HAP-1 (cell line): Measurements from ENCODE around the gene CARMIL3.
A peak's percentile ranks its signal among the peaks of the same experiment; 100 is the strongest.
"Not testable (repeated sequence)": the region's sequence is repeated elsewhere in the genome, so short reads cannot be mapped to it uniquely, and the experiment has no call there.

ENCODE experiments used
- DNase-seq, 2 experiments: peaks; one replicate each; pipeline ENCODE4 v3.0.0-alpha.2; 2016 to 2020; ENCODE audit warnings: low spot score in 2 of 2
- H3K27me3 ChIP-seq: fragments of 250-450 bp; sonication (Bioruptor Pico); 2 replicates; pipeline ENCODE4 v1.5.1; 2020; ENCODE audit warnings: low read depth, mild to moderate bottlenecking, moderate library complexity
- H3K36me3 ChIP-seq: fragments of 250-450 bp; sonication (Bioruptor Pico); replicated peaks from 2 replicates; pipeline ENCODE4 v1.5.1; 2020; ENCODE audit warnings: mild to moderate bottlenecking
- H3K4me1 ChIP-seq: fragments of 250-450 bp; sonication (Bioruptor Pico); 2 replicates; pipeline ENCODE4 v1.5.1; 2020; ENCODE audit warnings: mild to moderate bottlenecking
- H3K4me3 ChIP-seq: fragments of 250-450 bp; sonication (Bioruptor Pico); 2 replicates; pipeline ENCODE4 v1.5.1; 2020; ENCODE audit warnings: mild to moderate bottlenecking, moderate library complexity
- H3K9me3 ChIP-seq: fragments of 250-450 bp; sonication (Bioruptor Pico); 2 replicates; pipeline ENCODE4 v1.5.1; 2020; ENCODE audit warnings: mild to moderate bottlenecking, moderate library complexity
- in situ Hi-C: fragments of 300-500 bp; cut with MboI; formaldehyde crosslinking; loops from 3 replicates; pipeline ENCODE4 v1.14.3; 2020; ENCODE audit warnings: low sequenced_read_pairs, inconsistent platforms, mixed read lengths

Gene CARMIL3

DNA sequence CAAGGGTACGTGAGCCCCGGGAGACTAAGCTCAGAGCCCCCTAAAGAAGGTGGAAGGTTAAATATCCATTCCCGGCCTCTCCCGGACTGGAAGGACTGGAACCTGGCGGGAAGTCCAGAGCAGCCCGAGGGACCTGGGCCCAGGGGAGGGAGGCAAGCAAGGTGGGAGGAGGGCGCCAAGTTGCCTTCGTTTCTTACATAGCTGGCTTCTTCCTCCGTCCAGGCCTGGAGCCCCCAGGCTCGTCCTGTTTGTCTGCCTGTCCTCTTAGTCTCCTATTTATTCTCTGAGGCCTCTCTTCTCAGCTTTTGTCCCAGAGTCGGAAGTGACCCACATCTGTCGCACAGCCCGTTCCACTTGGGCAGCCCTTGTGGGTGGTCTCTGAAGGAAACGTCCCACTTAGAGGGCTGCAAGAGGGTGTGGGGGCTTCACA lies 43.0 kb downstream of the CARMIL3 start:
- Histone ChIP-seq H3K4me1 (peaks cover 11% of the 10 kb centered on the region), H3K9me3 (no peaks in the 10 kb centered on the region), H3K36me3 (peaks cover 29% of the 10 kb centered on the region), H3K27me3 (no peaks in the 10 kb centered on the region), H3K4me3 (peak overlapping the region; percentile 97)
- in situ Hi-C loops: loop anchor here (10.0 kb wide), 1 partner anchor 80 kb away; no protein-coding TSS in a partner anchor
- DNase-seq: peak in 1 of 2 experiments; percentile 28

DNA sequence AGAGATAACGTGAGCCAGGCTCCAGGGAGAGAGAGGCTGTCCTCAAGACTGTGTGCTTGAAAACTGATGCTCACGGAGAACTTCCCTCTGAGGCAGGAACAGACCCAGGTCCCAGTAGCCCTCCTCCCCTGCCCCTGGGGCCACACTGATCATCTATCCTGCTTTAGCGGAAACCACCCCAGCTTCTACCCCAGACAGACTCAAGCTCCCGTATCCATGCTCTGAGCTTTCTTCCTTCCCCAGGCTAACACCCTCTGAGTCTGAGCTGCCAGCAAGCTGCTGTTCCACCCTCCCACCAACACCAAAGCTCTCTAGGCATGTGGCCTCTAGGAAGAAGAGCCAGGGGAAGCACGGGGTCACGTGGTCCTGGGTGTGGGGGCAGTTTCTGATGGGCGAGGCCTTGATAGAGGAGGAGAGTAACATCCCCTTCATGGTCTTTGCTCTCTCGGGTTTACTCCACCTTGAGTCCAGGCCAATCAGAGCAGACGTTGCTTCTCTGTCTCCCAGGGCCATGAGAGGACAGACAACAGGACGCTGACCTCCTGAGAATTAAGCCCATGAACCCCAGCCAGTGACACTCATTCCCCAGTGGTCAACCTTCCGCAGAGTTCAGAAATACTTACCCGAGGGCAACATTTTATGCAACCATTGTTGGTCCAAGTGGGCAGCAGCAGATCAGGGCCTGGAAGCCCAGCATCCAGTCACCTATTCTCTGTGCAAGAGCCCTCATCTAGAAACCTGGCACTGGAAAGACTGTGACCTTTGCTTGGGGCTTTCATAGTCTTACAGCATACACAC lies 43.7 kb downstream of the CARMIL3 start:
- Histone ChIP-seq H3K27me3 (no peaks in the 10 kb centered on the region), H3K4me3 (peak overlapping the region; percentile 97), H3K9me3 (no peaks in the 10 kb centered on the region), H3K36me3 (peaks cover 35% of the 10 kb centered on the region), H3K4me1 (peaks cover 11% of the 10 kb centered on the region)
- in situ Hi-C loops: loop anchor here (10.0 kb wide), 1 partner anchor 81 kb away; no protein-coding TSS in a partner anchor
- peak; percentile 48 to 83 for DNase-seq

DNA sequence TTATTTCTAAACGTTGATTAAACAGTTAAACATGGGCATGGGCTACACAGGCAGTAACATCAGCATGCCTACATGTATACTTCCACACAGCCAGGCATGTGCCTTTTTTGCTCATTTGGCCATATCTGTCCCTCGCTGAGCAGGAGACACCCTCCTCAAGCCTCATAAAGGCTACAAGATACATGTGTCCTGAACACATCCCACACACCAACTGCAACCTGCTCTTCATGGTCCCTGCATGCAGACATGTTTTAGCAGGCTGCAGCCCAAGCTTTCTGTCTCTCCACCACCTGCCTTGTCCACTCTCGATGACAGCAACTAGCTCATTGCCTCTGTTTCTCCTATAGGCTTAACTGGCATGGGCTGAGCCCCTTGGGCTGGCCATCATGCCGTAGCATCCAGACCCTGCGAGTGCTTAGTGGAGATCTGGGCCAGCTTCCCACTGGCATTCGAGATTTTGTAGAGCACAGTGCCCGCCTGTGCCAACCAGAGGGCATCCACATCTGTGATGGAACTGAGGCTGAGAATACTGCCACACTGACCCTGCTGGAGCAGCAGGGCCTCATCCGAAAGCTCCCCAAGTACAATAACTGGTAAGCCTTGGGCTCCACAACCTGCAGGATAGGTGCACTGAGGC lies 44.9 kb downstream of the CARMIL3 start:
- in situ Hi-C loops: loop anchor here (10.0 kb wide), 1 partner anchor 82 kb away; no protein-coding TSS in a partner anchor
- no peaks in the 10 kb centered on the region for H3K27me3 ChIP-seq
- no peak for DNase-seq
- H3K36me3 ChIP-seq: peaks cover 47% of the 10 kb centered on the region
- no peaks in the 10 kb centered on the region for H3K9me3 ChIP-seq
- H3K4me3 ChIP-seq: no peak overlapping the region
- peaks cover 11% of the 10 kb centered on the region for H3K4me1 ChIP-seq

DNA sequence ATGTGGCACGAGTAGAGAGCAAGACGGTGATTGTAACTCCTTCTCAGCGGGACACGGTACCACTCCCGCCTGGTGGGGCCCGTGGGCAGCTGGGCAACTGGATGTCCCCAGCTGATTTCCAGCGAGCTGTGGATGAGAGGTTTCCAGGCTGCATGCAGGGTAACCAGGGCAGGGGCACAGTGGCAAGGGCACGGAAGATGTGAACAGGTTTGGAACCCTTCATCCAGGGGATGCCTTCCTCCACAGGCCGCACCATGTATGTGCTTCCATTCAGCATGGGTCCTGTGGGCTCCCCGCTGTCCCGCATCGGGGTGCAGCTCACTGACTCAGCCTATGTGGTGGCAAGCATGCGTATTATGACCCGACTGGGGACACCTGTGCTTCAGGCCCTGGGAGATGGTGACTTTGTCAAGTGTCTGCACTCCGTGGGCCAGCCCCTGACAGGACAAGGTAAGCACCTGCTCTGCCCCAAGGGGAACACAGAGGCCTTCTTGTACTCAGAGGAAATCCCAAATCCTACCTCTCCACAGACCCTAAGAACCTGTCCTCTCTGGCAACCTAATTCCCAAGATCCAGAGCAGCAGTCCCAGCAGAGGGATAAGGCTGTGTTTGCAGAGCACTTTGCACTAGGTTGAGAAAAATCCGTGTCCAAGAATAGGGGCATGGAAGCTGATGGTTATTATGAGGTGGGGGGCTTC lies 46.6 kb downstream of the CARMIL3 start:
- H3K36me3 ChIP-seq: peaks cover 60% of the 10 kb centered on the region
- peaks cover 10% of the 10 kb centered on the region for H3K4me1 ChIP-seq
- no peak for DNase-seq
- H3K27me3 ChIP-seq: no peaks in the 10 kb centered on the region
- no peaks in the 10 kb centered on the region for H3K9me3 ChIP-seq
- no peak overlapping the region for H3K4me3 ChIP-seq
- in situ Hi-C loops: loop anchor here (10.0 kb wide), 1 partner anchor 84 kb away; no protein-coding TSS in a partner anchor

DNA sequence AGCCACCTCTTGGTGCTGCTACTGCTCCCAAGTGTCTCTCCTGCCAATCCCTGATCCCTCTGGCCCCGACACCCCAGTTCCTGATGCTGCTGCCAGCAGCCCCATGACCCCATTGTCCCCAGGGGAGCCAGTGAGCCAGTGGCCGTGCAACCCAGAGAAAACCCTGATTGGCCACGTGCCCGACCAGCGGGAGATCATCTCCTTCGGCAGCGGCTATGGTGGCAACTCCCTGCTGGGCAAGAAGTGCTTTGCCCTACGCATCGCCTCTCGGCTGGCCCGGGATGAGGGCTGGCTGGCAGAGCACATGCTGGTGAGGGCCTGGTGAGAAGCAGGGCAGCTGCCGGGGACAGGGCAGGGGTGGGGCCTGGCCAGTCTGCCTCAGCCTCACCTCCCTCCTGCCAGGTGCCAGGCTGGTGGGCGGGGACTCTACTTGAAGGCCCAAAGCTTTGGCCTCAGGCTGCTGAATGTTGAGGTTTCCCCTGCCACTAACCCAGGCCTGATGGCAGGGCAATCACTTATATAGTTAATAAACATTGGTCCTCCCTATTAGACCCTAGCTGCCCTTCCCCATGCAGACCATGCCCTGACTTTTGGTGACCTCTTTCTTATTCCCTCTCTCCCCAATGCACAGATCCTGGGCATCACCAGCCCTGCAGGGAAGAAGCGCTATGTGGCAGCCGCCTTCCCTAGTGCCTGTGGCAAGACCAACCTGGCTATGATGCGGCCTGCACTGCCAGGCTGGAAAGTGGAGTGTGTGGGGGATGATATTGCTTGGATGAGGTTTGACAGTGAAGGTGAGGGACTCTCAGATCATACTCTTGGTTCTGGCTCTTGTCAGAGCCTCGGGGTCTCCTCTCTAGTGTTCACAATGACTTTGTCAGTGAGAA lies 47.4 kb downstream of the CARMIL3 start:
- H3K4me1 ChIP-seq: peaks cover 6% of the 10 kb centered on the region
- no peak overlapping the region for H3K4me3 ChIP-seq
- H3K27me3 ChIP-seq: no peaks in the 10 kb centered on the region
- DNase-seq: no peak
- in situ Hi-C loops: loop anchor here (10.0 kb wide), 1 partner anchor 84 kb away; no protein-coding TSS in a partner anchor
- H3K9me3 ChIP-seq: no peaks in the 10 kb centered on the region
- H3K36me3 ChIP-seq: peaks cover 68% of the 10 kb centered on the region

DNA sequence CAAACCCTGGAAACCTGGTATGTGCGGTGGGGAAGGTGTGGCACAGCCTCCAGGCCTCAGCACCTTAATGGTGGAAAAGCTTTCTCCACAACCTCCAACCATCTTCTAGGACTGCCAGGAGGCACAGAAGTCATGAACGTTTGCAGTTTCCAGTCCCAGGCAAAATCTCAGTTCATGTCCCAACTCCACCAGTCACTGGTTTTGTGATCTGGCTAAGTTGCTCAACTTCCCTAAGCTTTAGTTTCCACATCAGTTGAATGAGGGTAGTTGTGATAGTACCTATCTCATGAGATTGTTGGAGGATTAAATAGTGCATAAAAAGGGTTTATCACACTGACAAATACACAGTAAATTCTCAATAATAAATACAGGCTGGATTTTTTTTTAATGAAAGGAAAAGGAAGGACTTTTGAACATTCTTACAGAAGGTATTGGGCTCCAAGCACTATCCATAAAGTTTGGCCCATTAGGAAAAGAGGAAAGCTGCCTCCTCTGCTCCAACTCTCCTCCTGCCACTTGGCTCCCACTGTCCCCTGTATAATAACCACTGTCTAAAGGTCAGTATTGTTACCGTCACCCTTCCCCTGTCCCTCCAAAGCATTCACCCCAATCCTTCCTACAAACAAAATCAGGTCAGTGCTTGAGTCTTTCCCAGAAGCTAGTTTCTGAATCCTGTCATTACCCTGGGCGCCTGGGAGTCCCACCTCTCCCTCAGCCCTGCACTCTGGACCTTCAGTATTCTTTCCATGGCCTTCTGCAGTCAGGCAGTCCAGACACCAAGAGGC lies 48.6 kb downstream of the CARMIL3 start:
- no peak for DNase-seq
- Histone ChIP-seq H3K27me3 (no peaks in the 10 kb centered on the region), H3K9me3 (no peaks in the 10 kb centered on the region), H3K36me3 (peaks cover 72% of the 10 kb centered on the region), H3K4me3 (no peak overlapping the region), H3K4me1 (peaks cover 2% of the 10 kb centered on the region)
- in situ Hi-C loops: no loop called here

DNA sequence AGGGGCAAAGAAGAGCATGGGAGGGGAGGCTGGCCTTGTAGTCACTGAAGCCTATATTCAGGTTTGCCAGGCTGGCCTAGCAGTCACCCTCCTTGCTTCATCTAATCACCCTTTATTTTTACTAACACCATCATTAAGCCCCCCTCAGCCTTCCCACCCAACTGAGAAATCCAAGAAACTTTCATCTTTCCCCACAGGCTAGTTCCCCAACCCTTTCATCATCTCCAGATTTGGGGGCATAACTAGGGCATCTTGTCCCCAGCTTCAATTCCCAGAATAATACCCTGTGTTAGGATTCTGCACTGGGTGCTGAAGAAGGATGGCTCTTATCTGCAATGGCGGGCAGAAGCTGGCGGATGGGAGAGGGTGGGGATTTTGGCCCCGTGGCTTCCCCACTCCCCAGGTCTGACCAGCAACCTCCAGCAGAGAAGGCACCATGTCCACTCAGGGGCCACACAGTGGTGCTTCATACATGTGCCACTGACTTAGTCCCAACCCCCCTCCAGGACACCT lies 49.2 kb downstream of the CARMIL3 start:
- in situ Hi-C loops: no loop called here
- no peaks in the 10 kb centered on the region for H3K27me3 ChIP-seq
- H3K4me1 ChIP-seq: no peaks in the 10 kb centered on the region
- DNase-seq: no peak
- peaks cover 72% of the 10 kb centered on the region for H3K36me3 ChIP-seq
- no peak overlapping the region for H3K4me3 ChIP-seq
- no peaks in the 10 kb centered on the region for H3K9me3 ChIP-seq

DNA sequence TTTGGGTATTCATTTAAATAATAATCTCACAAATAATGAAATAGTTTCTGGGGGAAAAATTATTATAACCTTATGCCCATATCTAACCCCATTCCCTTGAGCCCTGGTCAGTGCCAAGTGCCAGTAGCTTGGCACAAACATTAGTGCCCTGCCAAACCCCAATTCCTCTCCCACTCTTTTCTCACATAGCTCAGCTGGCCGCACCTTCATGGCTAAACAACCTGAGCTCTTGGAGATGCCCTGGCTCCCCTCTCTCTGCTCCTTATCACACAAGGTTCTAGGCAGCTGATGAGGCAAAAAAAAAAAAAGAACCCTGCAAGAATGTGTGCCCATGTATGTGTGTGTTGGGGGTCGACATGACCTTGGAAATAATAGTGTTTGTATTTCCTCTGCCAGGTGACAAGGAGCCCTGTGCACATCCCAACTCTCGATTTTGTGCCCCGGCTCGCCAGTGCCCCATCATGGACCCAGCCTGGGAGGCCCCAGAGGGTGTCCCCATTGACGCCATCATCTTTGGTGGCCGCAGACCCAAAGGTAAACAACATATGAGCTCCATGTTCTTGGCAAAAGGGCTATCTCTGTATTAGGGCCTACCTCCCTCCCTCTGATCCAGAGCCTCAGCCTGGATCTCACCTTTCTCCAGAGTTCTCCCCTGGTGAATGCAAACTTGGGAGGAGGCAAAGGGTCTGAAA lies 50.7 kb downstream of the CARMIL3 start:
- no peaks in the 10 kb centered on the region for H3K27me3 ChIP-seq
- DNase-seq: no peak
- H3K4me3 ChIP-seq: no peak overlapping the region
- no peaks in the 10 kb centered on the region for H3K4me1 ChIP-seq
- no peaks in the 10 kb centered on the region for H3K9me3 ChIP-seq
- in situ Hi-C loops: no loop called here
- H3K36me3 ChIP-seq: peaks cover 63% of the 10 kb centered on the region

DNA sequence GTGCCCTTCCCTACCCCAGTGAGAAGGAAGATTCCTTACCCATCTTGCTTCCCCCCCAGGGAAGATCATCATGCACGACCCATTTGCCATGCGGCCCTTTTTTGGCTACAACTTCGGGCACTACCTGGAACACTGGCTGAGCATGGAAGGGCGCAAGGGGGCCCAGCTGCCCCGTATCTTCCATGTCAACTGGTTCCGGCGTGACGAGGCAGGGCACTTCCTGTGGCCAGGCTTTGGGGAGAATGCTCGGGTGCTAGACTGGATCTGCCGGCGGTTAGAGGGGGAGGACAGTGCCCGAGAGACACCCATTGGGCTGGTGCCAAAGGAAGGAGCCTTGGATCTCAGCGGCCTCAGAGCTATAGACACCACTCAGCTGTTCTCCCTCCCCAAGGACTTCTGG lies 51.6 kb downstream of the CARMIL3 start:
- no peak overlapping the region for H3K4me3 ChIP-seq
- peaks cover 57% of the 10 kb centered on the region for H3K36me3 ChIP-seq
- in situ Hi-C loops: no loop called here
- H3K4me1 ChIP-seq: no peaks in the 10 kb centered on the region
- no peaks in the 10 kb centered on the region for H3K9me3 ChIP-seq
- no peak for DNase-seq
- no peaks in the 10 kb centered on the region for H3K27me3 ChIP-seq

DNA sequence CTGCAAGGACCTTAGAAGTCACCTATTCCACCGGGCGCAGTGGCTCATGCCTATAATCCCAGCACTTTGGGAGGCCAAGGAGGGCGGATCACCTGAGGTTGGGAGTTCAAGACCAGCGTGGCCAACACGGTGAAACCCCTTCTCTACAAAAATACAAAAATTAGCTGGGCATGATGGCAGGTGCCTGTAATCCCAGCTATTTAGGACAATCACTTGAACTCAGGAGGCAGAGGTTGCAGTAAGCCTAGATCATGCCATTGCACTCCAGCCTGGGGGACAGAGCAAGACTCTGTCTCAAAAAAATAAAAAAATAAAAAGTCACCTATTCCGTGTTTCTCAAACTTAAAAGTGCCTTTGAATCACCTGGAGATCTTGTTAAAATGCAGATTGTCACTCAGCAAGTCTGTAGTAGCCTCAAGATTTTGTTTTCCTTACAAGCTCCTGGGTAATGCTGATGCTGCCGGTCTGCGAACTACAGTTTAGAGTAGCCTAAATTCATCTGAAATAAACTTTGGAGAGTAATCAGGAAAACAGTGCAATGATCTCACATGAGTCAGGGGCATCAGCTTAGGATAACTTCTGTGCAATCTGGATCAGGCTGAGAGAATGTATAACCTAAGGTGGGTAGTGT lies 53.9 kb downstream of the CARMIL3 start:
- DNase-seq, H3K4me1 ChIP-seq, H3K27me3 ChIP-seq, in situ Hi-C loops, H3K4me3 ChIP-seq, H3K9me3 ChIP-seq: not testable (repeated sequence)
- H3K36me3 ChIP-seq: peaks cover 34% of the 10 kb centered on the region

DNA sequence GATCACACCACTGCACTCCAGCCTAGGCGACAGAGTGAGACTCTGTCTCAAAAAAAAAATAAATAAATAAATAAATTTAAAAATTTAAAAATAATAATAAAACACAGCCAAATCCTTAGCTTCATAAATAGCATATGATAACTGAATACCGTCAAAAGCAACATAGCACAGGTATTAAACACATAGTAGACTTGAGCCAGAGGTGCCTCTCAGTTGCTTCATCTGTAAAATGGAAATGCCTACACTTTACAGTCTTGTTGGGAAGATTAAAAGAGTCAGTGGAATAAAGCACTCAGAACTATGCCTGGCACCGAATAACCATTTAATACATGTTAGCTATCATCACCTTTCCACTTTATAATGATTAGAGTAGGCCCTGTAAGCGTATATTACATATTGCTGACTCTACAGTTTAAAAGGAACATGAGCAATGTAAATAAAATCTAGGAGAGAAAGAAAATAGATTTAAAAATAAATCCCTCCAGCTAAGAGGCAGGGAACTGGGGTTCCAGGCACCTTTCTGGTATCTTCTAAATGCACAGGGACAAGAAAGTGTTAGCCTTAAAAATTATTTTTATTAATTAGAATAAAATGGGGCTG lies 55.0 kb downstream of the CARMIL3 start:
- in situ Hi-C loops: no loop called here

More for the DNA sequence above, 55.0 kb downstream of the CARMIL3 start:
- Histone ChIP-seq H3K4me1 (no peaks in the 10 kb centered on the region), H3K4me3 (no peak overlapping the region), H3K9me3 (no peaks in the 10 kb centered on the region), H3K27me3 (no peaks in the 10 kb centered on the region), H3K36me3 (peaks cover 23% of the 10 kb centered on the region)
- DNase-seq: no peak
